Urinary bladder (tissue), 4 donors: ENCODE data around the gene IL13RA1. TPM values are rescaled to one million over a fixed set of nuclear protein-coding genes. Genes with fewer than 3 reads are reported as not detected.
"Not testable (repeated sequence)": the region's sequence is repeated elsewhere in the genome, so short reads cannot be mapped to it uniquely, and the experiment has no call there.

Experiments used
- DNase-seq: peaks from one replicate; pipeline ENCODE4 v3.0.0-alpha.2; 2015; ENCODE audit errors: extremely low spot score
- H3K27ac ChIP-seq: one replicate; pipeline ENCODE4 v1.5.1; 2013; ENCODE audit warnings: low read depth, mild to moderate bottlenecking, moderate library complexity
- H3K36me3 ChIP-seq: one replicate; pipeline ENCODE4 v1.6.1; 2013; ENCODE audit warnings: mild to moderate bottlenecking, moderate library complexity; ENCODE audit not compliant: insufficient read depth
- H3K4me1 ChIP-seq: one replicate; pipeline ENCODE4 v1.6.1; 2013; ENCODE audit warnings: mild to moderate bottlenecking, moderate library complexity; ENCODE audit not compliant: insufficient read depth
- H3K4me3 ChIP-seq: one replicate; pipeline ENCODE4 v1.5.1; 2013; ENCODE audit warnings: low read depth, low read length
- WGBS: extraction: QIAGEN DNeasy Blood & Tissue Kit; methylation state at CpG from one replicate; pipeline ENCODE4 v1.1.7; 2013; 5-methylcytosine and 5-hydroxymethylcytosine counted together
- polyA plus RNA-seq: library from polyadenylated mRNA; stranded (reverse); fragments of 200-250 nt; gene quantifications from one replicate; pipeline ENCODE4 v1.2.3, GENCODE V29; 2013
- total RNA-seq: library from RNA; depleted of rRNA; stranded (reverse); fragments of >200 nt; gene quantifications from one replicate; pipeline ENCODE4 v1.2.3, GENCODE V29; 2014
- donor health status: healthy with polysubstance abuse.
- donor health status: healthy.

The IL13RA1 gene
- total and polyA plus RNA-seq, 2 donors, result 30.1 to 36.7 TPM

- no peaks in the 10 kb centered on the region for H3K36me3 ChIP-seq
- WGBS, result 94% methylated on average over 4 of the region's 4 CpGs
- no peak overlapping the region for H3K27ac ChIP-seq
- no peaks in the 10 kb centered on the region for H3K4me1 ChIP-seq
- no peak for DNase-seq
- H3K4me3 ChIP-seq, result no peak overlapping the region
These were observed 44.6 kb downstream of the IL13RA1 start for GRCh38 chrX:118772051-118772450.

GRCh38 chrX:118773782-118774181, 46.4 kb downstream of the IL13RA1 start:
- H3K36me3 ChIP-seq, result no peaks in the 10 kb centered on the region
- no peak for DNase-seq
- no peaks in the 10 kb centered on the region for H3K4me1 ChIP-seq
- H3K4me3 ChIP-seq, result no peak overlapping the region
- 96% methylated on average over 5 of the region's 5 CpGs for WGBS
- H3K27ac ChIP-seq, result no peak overlapping the region

- no peak overlapping the region for H3K27ac ChIP-seq
- WGBS, result 90% methylated on average over 2 of the region's 2 CpGs
These were observed 52.2 kb downstream of the IL13RA1 start for GRCh38 chrX:118779581-118779980.

GRCh38 chrX:118780509-118780908, 53.1 kb downstream of the IL13RA1 start:
- no peak overlapping the region for H3K4me3 ChIP-seq
- H3K36me3 ChIP-seq, result no peaks in the 10 kb centered on the region
- H3K27ac ChIP-seq, result no peak overlapping the region
- 22% methylated on average over 2 of the region's 2 CpGs for WGBS
- no peaks in the 10 kb centered on the region for H3K4me1 ChIP-seq
- no peak for DNase-seq

More at GRCh38 chrX:118779581-118779980, 52.2 kb downstream of the IL13RA1 start:
- Histone ChIP-seq H3K4me3 (no peak overlapping the region), H3K36me3 (no peaks in the 10 kb centered on the region), H3K4me1 (no peaks in the 10 kb centered on the region)
- DNase-seq, result no peak

GRCh38 chrX:118780911-118781310, 53.5 kb downstream of the IL13RA1 start:
- Histone ChIP-seq H3K27ac (no peak overlapping the region), H3K4me3 (no peak overlapping the region), H3K36me3 (no peaks in the 10 kb centered on the region), H3K4me1 (no peaks in the 10 kb centered on the region)
- WGBS, result 12% methylated on average over 1 of the region's 1 CpG
- no peak for DNase-seq

- Histone ChIP-seq H3K4me1 (no peaks in the 10 kb centered on the region), H3K27ac (no peak overlapping the region), H3K36me3 (no peaks in the 10 kb centered on the region), H3K4me3 (no peak overlapping the region)
- WGBS, result 45% methylated on average over 5 of the region's 5 CpGs
- no peak for DNase-seq
These were observed 68.3 kb downstream of the IL13RA1 start for GRCh38 chrX:118795528-118796280.

- H3K4me3 ChIP-seq, result no peak overlapping the region
- H3K4me1 ChIP-seq, result no peaks in the 10 kb centered on the region
- WGBS, result 22% methylated on average over 1 of the region's 1 CpG
- H3K36me3 ChIP-seq, result no peaks in the 10 kb centered on the region
- no peak for DNase-seq
- H3K27ac ChIP-seq, result no peak overlapping the region
These were observed 75.5 kb downstream of the IL13RA1 start for GRCh38 chrX:118802857-118803256.

GRCh38 chrX:118807151-118808017, 80.0 kb downstream of the IL13RA1 start:
- Histone ChIP-seq H3K4me1 (no peaks in the 10 kb centered on the region), H3K27ac (no peak overlapping the region), H3K36me3 (no peaks in the 10 kb centered on the region), H3K4me3 (no peak overlapping the region)
- WGBS, result 28% methylated on average over 4 of the region's 4 CpGs
- no peak for DNase-seq

GRCh38 chrX:118817257-118817656, 89.9 kb downstream of the IL13RA1 start:
- H3K27ac ChIP-seq, DNase-seq, H3K4me3 ChIP-seq, H3K4me1 ChIP-seq, H3K36me3 ChIP-seq: not testable (repeated sequence)
- 89% methylated on average over 4 of the region's 4 CpGs for WGBS

- Histone ChIP-seq H3K36me3 (no peaks in the 10 kb centered on the region), H3K27ac (no peak within 1 kb of the TSS), H3K4me1 (no peaks in the 10 kb centered on the region), H3K4me3 (peak within 1 kb of the TSS; percentile 25)
- no peak for DNase-seq
- WGBS, result 3% methylated on average over 51 of the region's 51 CpGs
These were observed 96.1 kb downstream of the IL13RA1 start, which contains the start of gene ZCCHC12 for GRCh38 chrX:118823263-118824172. Gene ZCCHC12 (plus strand): TSS chrX:118823824. CDS start chrX:118825245, 1,421 bp downstream.

GRCh38 chrX:118824173-118824730, 96.8 kb downstream of the IL13RA1 start:
- H3K36me3 ChIP-seq, result no peaks in the 10 kb centered on the region
- no peaks in the 10 kb centered on the region for H3K4me1 ChIP-seq
- H3K27ac ChIP-seq, result no peak overlapping the region
- H3K4me3 ChIP-seq, result peak overlapping the region; percentile 25
- DNase-seq, result no peak
- 14% methylated on average over 22 of the region's 22 CpGs for WGBS

- WGBS, result 41% methylated on average over 16 of the region's 16 CpGs
- Histone ChIP-seq H3K4me3 (no peak overlapping the region), H3K36me3 (no peaks in the 10 kb centered on the region), H3K4me1 (no peaks in the 10 kb centered on the region), H3K27ac (no peak overlapping the region)
- DNase-seq, result no peak
These were observed 97.8 kb downstream of the IL13RA1 start for GRCh38 chrX:118825227-118825626.
